HL-60/S4 treated with phorbol 12-myristate 13-acetate at 8.2 ng/mL for 4 days and 3 days (cell line): Measurements from ENCODE around the gene LDLRAD1.
"Not testable (repeated sequence)": the region's sequence is repeated elsewhere in the genome, so short reads cannot be mapped to it uniquely, and the experiment has no call there.

Experiments
- in situ Hi-C: fragments of 300-500 bp; cut with MboI; formaldehyde crosslinking; loops from 2 replicates; pipeline ENCODE4 v1.15.0; 2022; ENCODE audit warnings: low sequenced_read_pairs

LDLRAD1 gene

GRCh38 chr1:54018635-54019034 lies 649 bp upstream of the LDLRAD1 start:
- in situ Hi-C loops = no loop called here

- in situ Hi-C loops = no loop called here
These were observed 1.4 kb downstream of the LDLRAD1 start for GRCh38 chr1:54016343-54017282.

GRCh38 chr1:54014009-54014629 lies 3.9 kb downstream of the LDLRAD1 start:
- in situ Hi-C loops = no loop called here

GRCh38 chr1:54013393-54014008 lies 4.5 kb downstream of the LDLRAD1 start:
- in situ Hi-C loops = no loop called here

DNA sequence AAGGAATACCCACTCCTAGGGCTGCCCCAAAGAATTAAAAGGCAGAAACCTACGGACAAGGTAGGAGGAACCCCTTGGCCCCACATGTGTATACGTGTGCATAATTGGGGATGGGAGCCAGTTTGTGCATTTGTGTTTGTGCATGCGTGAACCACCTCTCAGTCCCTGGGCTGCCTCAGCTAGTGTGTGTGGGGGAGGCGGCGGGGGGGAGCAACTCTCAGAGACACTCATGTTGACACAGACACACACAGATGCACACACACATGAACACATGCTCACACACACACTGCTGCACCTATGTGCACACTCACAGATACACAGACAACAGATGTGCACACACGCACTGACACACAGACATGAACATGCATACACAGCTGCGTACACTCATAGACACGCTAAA lies 5.1 kb downstream of the LDLRAD1 start:
- in situ Hi-C loops = no loop called here

DNA sequence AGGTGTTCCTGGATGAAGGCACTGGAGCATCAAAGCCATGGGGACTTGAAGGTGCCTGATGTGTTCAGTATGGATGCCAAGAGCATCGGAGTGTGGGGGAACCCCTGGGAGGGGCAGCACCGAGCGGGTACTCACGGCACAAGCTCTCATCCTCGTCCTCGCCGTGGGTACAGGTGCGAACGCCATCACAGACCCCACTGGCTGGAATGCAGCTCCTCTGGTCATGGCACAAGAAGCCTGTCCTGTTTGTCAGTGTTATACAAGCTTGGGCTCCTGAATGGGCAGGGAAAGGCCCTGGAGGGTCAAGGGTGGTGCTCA lies 6.0 kb downstream of the LDLRAD1 start:
- in situ Hi-C loops = no loop called here

- in situ Hi-C loops = no loop called here
These were observed 6.5 kb downstream of the LDLRAD1 start for GRCh38 chr1:54011316-54012007.

DNA sequence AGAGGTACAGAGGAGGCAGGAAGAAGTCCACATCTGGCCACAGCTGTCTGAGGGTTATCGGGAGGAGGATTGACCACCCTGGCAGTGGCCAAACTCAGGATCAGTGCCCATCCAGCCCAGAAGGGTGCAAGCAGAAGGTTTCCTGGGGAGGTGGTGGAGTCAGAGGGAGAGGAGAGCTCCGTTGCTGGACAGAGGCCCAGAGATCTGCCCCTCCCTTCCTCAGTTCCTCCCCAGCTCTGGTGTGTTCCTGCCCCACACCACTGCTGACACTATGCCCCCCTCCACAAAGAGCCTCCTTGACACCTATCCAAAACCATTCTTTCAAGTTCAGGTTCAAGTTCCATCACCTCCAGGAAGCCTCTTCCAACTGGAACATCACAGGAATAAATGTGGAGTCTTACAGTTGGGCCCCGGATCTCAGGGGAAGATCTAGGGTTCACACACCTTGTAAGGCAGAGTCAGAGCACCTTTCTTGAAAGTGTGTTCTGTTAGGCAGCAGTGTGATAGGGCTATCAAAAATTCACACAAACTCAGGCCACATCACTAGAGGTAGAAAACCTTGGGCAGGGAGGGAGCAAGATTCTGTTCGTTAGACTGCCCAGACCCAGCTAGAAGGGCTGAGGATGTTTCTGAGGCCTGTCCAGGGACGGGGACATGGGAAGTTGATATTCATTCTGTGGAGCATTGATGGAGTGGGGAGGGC lies 7.4 kb downstream of the LDLRAD1 start:
- in situ Hi-C loops = no loop called here

DNA sequence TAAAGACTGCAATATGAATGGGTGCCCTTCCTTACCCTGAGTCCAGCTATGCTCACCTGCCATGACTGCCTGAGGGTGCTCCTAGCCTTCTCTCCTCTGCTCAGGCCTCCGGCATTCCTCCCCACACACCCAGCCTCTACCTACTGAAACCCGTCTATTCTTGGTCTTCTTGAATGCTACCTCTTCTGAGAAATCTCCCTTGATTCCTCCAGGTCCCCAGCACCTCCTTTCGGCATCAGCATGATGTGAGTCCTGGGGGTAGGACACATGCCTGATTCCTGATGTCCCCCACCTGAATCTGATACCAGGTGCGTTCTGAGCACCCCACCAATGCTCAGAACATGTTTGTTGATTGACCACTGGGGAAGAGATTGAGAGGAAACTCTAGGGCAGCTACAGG lies 8.6 kb downstream of the LDLRAD1 start:
- in situ Hi-C loops = no loop called here

DNA sequence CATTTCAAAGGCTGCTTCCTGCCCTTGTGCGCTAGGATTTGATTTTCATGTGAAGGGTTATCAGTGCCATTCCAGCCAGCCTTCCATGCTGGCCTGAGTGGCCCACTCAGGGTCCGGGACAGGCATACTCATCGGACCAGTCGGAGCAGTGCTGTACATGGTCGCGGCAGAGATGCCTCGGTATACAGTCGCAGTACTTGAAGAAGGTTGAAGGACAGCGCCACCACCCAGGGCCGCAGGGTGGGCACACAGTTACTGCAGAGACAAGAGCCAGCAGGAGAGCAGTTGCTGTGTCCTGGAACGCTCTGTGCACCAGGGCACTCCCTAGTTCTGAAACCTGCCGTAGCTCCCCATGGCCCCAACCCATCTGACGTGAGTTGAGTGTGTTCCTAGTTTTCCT lies 9.1 kb downstream of the LDLRAD1 start:
- in situ Hi-C loops = no loop called here

- in situ Hi-C loops = no loop called here
These were observed 10.4 kb downstream of the LDLRAD1 start for GRCh38 chr1:54007613-54008012.

GRCh38 chr1:54006508-54006907 lies 11.5 kb downstream of the LDLRAD1 start:
- in situ Hi-C loops = no loop called here

- in situ Hi-C loops = no loop called here
These were observed 13.4 kb downstream of the LDLRAD1 start for GRCh38 chr1:54004481-54005049.

- in situ Hi-C loops = not testable (repeated sequence)
These were observed 14.1 kb downstream of the LDLRAD1 start for GRCh38 chr1:54003750-54004480.

DNA sequence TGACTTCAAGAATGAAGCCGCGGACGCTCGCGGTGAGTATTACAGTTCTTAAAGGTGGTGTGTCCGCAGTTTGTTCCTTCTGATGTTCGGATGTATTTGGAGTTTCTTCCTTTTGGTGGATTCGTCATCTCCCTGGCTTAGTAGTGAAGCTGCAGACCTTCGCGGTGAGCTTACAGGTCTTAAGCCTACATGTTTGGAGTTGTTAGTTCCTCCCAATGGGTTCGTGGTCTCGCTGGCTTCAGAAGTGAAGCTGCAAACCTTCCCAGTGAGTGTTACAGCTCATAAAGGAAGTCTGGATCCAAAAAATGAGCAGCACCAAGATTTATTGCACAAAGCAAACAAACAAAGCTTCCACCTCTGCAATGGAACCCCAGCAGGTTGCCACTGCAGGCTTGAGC lies 14.7 kb downstream of the LDLRAD1 start:
- in situ Hi-C loops = no loop called here

DNA sequence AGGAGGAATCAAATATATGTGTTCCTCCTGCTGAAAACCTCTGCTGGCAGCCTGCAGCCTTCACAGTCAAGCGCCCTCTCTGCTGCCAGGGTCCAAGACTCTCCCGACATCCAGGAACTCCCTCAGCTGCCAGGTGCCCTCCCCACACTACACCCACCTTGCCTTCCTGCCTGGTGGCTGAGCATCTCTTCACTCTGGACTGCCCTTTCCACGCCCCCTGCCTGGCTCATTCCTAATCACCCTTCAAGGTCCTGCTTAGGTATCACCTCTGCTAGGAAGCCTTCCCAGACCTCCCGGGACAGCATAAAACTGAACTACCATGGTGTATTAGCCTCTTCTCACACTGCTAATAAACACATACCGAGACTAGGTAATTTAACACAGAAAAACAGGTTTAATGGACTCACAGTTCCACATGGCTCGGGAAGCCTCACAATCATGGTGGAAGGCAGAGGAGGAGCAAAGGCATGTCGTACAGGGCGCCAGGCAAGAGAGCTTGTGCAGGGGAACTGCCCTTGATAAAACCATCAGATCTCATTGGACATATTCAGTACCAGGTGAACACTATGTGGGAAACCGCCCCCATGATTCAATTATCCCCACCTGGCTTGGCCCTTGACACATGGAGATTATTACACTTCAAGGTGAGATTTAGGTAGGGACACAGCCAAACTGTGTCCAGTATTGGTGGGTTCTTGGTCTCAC lies 15.3 kb downstream of the LDLRAD1 start:
- in situ Hi-C loops = no loop called here

- in situ Hi-C loops = no loop called here
These were observed 16.4 kb downstream of the LDLRAD1 start for GRCh38 chr1:54001591-54001990.

GRCh38 chr1:53999920-54000319 lies 18.1 kb downstream of the LDLRAD1 start:
- in situ Hi-C loops = no loop called here

DNA sequence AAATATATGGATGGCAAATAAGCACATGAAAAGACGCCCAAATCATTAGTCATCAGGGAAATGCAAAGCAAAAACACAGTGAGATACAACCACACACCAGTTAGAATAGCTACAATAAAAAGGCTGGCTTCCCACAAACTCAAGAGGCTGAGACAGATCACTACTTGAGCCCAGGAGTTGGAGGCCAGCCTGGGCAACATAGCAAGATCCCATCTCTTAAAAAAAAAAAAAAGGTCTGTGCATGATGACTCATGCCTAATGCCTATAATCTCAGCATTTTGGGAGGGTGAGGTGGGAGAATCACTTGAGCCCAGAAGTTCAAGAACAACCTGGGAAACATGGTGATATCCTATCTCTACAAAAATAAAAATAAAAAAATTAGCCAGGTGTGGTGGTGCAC lies 19.8 kb downstream of the LDLRAD1 start:
- in situ Hi-C loops = no loop called here
